GM23338 (cell line): ENCODE measurements around the gene CLPSL2. TPM values are rescaled to one million over a fixed set of nuclear protein-coding genes. Genes with fewer than 3 reads are reported as not detected.

ENCODE experiments used
- ATAC-seq: fragments of 200-7000 bp; cut with Tn5 transposase; 3 replicates; pipeline ENCODE4 v1.9.1; 2020
- DNase-seq: peaks from one replicate; pipeline ENCODE4 v3.0.0-alpha.2; 2015; ENCODE audit warnings: low spot score
- H2AFZ ChIP-seq: fragments of 200-600 bp; sonication (generic); 2 replicates; pipeline ENCODE4 v1.8.0; 2016; ENCODE audit warnings: antibody characterized with exemption, mild to moderate bottlenecking, moderate library complexity
- H3F3A ChIP-seq: fragments of 200-600 bp; sonication (generic); replicated peaks from 2 replicates; pipeline ENCODE4 v1.8.0; 2017; ENCODE audit warnings: antibody characterized with exemption, mixed run types, low read depth
- H3K27ac ChIP-seq: fragments of 200-600 bp; sonication (generic); 2 replicates; pipeline ENCODE4 v1.6.1; 2016; ENCODE audit warnings: low read depth
- H3K27me3 ChIP-seq: fragments of 200-600 bp; sonication (generic); 2 replicates; pipeline ENCODE4 v1.8.0; 2016; ENCODE audit warnings: mild to moderate bottlenecking, mixed run types, moderate library complexity; ENCODE audit not compliant: insufficient read depth
- H3K36me3 ChIP-seq: fragments of 200-600 bp; sonication (generic); 2 replicates; pipeline ENCODE4 v1.8.0; 2016; ENCODE audit warnings: mild to moderate bottlenecking; ENCODE audit not compliant: insufficient read depth
- H3K4me1 ChIP-seq: fragments of 200-600 bp; sonication (generic); 2 replicates; pipeline ENCODE4 v1.8.0; 2016; ENCODE audit warnings: mild to moderate bottlenecking, moderate library complexity; ENCODE audit not compliant: insufficient read depth
- H3K4me2 ChIP-seq: fragments of 200-600 bp; sonication (generic); 2 replicates; pipeline ENCODE4 v1.7.1; 2017; ENCODE audit warnings: mixed run types
- H3K4me3 ChIP-seq: fragments of 200-600 bp; sonication (generic); 2 replicates; pipeline ENCODE4 v1.6.1; 2016; ENCODE audit warnings: mixed run types
- H3K79me2 ChIP-seq: fragments of 200-600 bp; sonication (generic); replicated peaks from 2 replicates; pipeline ENCODE4 v1.8.0; 2017; ENCODE audit warnings: mild to moderate bottlenecking; ENCODE audit not compliant: insufficient read depth
- H3K9me2 ChIP-seq: fragments of 200-600 bp; sonication (generic); 2 replicates; pipeline ENCODE4 v1.8.0; 2017; ENCODE audit not compliant: insufficient read depth
- H4K20me1 ChIP-seq: fragments of 200-600 bp; sonication (generic); replicated peaks from 2 replicates; pipeline ENCODE4 v1.8.0; 2017; ENCODE audit warnings: mild to moderate bottlenecking; ENCODE audit not compliant: insufficient read depth
- H3K27ac Mint-ChIP-seq: 2 replicates; pipeline ENCODE4 v1.8.0; 2020; ENCODE audit warnings: inconsistent platforms, mild to moderate bottlenecking, moderate library complexity, mixed read lengths
- H3K27me3 Mint-ChIP-seq: 3 replicates; pipeline ENCODE4 v1.8.0; 2022; ENCODE audit warnings: low read depth, mild to moderate bottlenecking, moderate library complexity, mixed read lengths, inconsistent platforms; ENCODE audit not compliant: insufficient read depth, poor library complexity
- H3K36me3 Mint-ChIP-seq: 3 replicates; pipeline ENCODE4 v1.8.0; 2021; ENCODE audit warnings: low read depth, mild to moderate bottlenecking, inconsistent platforms, moderate library complexity, mixed read lengths
- H3K4me1 Mint-ChIP-seq: 3 replicates; pipeline ENCODE4 v1.8.0; 2020; ENCODE audit warnings: mild to moderate bottlenecking, inconsistent platforms, mixed read lengths
- H3K4me3 Mint-ChIP-seq: 3 replicates; pipeline ENCODE4 v1.8.0; 2021; ENCODE audit warnings: moderate library complexity, mild to moderate bottlenecking, inconsistent platforms, mixed read lengths
- H3K9me3 Mint-ChIP-seq: 3 replicates; pipeline ENCODE4 v1.8.0; 2020; ENCODE audit warnings: moderate library complexity, mild to moderate bottlenecking, inconsistent platforms, mixed read lengths
- CREB1 ChIP-seq: fragments of 250-450 bp; sonication (Bioruptor Pico); IDR thresholded peaks from 2 replicates; pipeline ENCODE4 v1.5.0; 2020; ENCODE audit warnings: low read depth, mild to moderate bottlenecking, moderate library complexity
- CTCF ChIP-seq, 2 experiments: fragments of 200-600 bp in 1 of 2; sonication (generic) in 1 of 2; conservative IDR thresholded peaks; 2 replicates each; pipeline versions ENCODE4 v1.5.1 to v1.6.1; 2016 to 2017; ENCODE audit warnings: antibody characterized with exemption in 2 of 2, low read depth in 2 of 2, mild to moderate bottlenecking in 2 of 2, moderate library complexity in 1 of 2
- ETS1 ChIP-seq: IDR thresholded peaks from 2 replicates; pipeline ENCODE4 v1.6.1; 2016; ENCODE audit warnings: antibody characterized with exemption
- EZH2phosphoT487 ChIP-seq: fragments of 200-600 bp; sonication (generic); IDR thresholded peaks from one replicate; pipeline ENCODE4 v1.8.1; 2018; ENCODE audit warnings: antibody characterized with exemption; ENCODE audit not compliant: unreplicated experiment
- JUNB ChIP-seq: IDR thresholded peaks from one replicate; pipeline ENCODE4 v1.6.1; 2016; ENCODE audit warnings: antibody characterized with exemption; ENCODE audit not compliant: unreplicated experiment
- NANOG ChIP-seq: IDR thresholded peaks from 2 replicates; pipeline ENCODE4 v1.6.1; 2016; ENCODE audit warnings: antibody characterized with exemption, borderline replicate concordance
- REST ChIP-seq: IDR thresholded peaks from one replicate; pipeline ENCODE4 v1.6.1; 2018; ENCODE audit warnings: antibody characterized with exemption; ENCODE audit not compliant: unreplicated experiment
- STAT1 ChIP-seq: IDR thresholded peaks from one replicate; pipeline ENCODE4 v1.6.1; 2016; ENCODE audit warnings: antibody characterized with exemption; ENCODE audit not compliant: unreplicated experiment
- ZNF114 ChIP-seq: fragments of 250-450 bp; sonication (Bioruptor Pico); IDR thresholded peaks from 2 replicates; pipeline ENCODE4 v1.5.0; 2020; ENCODE audit warnings: mild to moderate bottlenecking, moderate library complexity
- ZNF331 ChIP-seq: fragments of 250-450 bp; sonication (Bioruptor Pico); IDR thresholded peaks from 2 replicates; pipeline ENCODE4 v1.5.0; 2020; ENCODE audit warnings: low read depth, mild to moderate bottlenecking, moderate library complexity
- polyA plus RNA-seq: library from polyadenylated mRNA; unstranded; fragments of >200 nt; fragmentation: Nextera tagmentation; extraction: Ambion mirVana; gene quantifications from 2 replicates; pipeline ENCODE4 v1.2.1, GENCODE V29; 2016
- total RNA-seq: library from RNA; depleted of rRNA; stranded (reverse); fragments of >200 nt; shearing (Covaris generic); gene quantifications from 2 replicates; pipeline ENCODE4 v1.2.3, GENCODE V29; 2014

The CLPSL2 gene
- total and polyA plus RNA-seq, 2 experiments from 2014 or later: 2.9 to 3.1 TPM

GRCh38 chr6:35801148-35801547 is 24.8 kb downstream of the CLPSL2 start:
- ATAC-seq (no peak), DNase-seq (no peak)
- Mint-ChIP-seq H3K4me3 (no peak overlapping the region), H3K9me3 (no peaks in the 10 kb centered on the region), H3K27ac (no peak overlapping the region), H3K4me1 (peaks cover 23% of the 10 kb centered on the region), H3K36me3 (no peaks in the 10 kb centered on the region), H3K27me3 (peaks cover 14% of the 10 kb centered on the region)
- Histone ChIP-seq H3K79me2 (no peaks in the 10 kb centered on the region), H3K9me2 (no peaks in the 10 kb centered on the region), H2AFZ (no peak overlapping the region), H4K20me1 (no peaks in the 10 kb centered on the region), H3K36me3 (no peaks in the 10 kb centered on the region), H3K4me3 (no peak overlapping the region), H3K27me3 (no peaks in the 10 kb centered on the region), H3K27ac (no peak overlapping the region), H3K4me2 (no peak overlapping the region), H3F3A (0 out of 2 replicates have a peak, but pooled peaks cover 6% of the 10 kb centered on the region), H3K4me1 (peaks cover 14% of the 10 kb centered on the region)
- TF ChIP-seq STAT1: no peak
- TF ChIP-seq NANOG: peak; percentile 58; the same call in 1 of the 2 replicates

- H3K9me3 Mint-ChIP-seq: no peaks in the 10 kb centered on the region
- Histone ChIP-seq H3K4me2 (peak within 1 kb of the TSS; percentile 77), H3K27ac (no peak within 1 kb of the TSS), H4K20me1 (no peaks in the 10 kb centered on the region), H3F3A (no peaks in the 10 kb centered on the region), H3K36me3 (no peaks in the 10 kb centered on the region), H3K27me3 (no peaks in the 10 kb centered on the region), H3K4me1 (peaks cover 13% of the 10 kb centered on the region; the same call in 1 of the 2 replicates), H2AFZ (peak within 1 kb of the TSS; percentile 93), H3K9me2 (no peaks in the 10 kb centered on the region), H3K79me2 (no peaks in the 10 kb centered on the region), H3K4me3 (peak within 1 kb of the TSS; percentile 62)
- peaks cover 14% of the 10 kb centered on the region for H3K4me1 Mint-ChIP-seq
- ATAC-seq (peak; percentile 97), DNase-seq (peak; percentile 89)
- peaks cover 13% of the 10 kb centered on the region for H3K27me3 Mint-ChIP-seq
- no peaks in the 10 kb centered on the region for H3K36me3 Mint-ChIP-seq
- peak within 1 kb of the TSS; percentile 74 for H3K4me3 Mint-ChIP-seq
- no peak within 1 kb of the TSS for H3K27ac Mint-ChIP-seq
- TF ChIP-seq REST: peak; percentile 99
- no peak for TF ChIP-seq STAT1
- TF ChIP-seq CTCF (conservative IDR thresholded peaks at IDR 0.05; ENCODE audit: low read depth in 2 of 2): 0 out of 4 replicates have a peak, but pooled peaks of 1 of the 2 experiments have one; percentile 2
- no peak for TF ChIP-seq JUNB
- TF ChIP-seq CREB1 (CRISPR knock-in tag): peak; percentile 38
- no peak for TF ChIP-seq ETS1
- no peak for TF ChIP-seq NANOG
- TF ChIP-seq EZH2phosphoT487: no peak
- no peak for TF ChIP-seq ZNF114 (CRISPR knock-in tag)
- TF ChIP-seq ZNF331 (CRISPR knock-in tag): no peak
These were observed 28.8 kb downstream of the CLPSL2 start, which contains the start of gene LHFPL5 for GRCh38 chr6:35804996-35805736. LHFPL5 (plus strand) TSS chr6:35805352; CDS start chr6:35805671, 319 bp downstream.
